WTC11 (cell line): ENCODE measurements around the gene INPP5F. TPM values are rescaled to one million over a fixed set of nuclear protein-coding genes. Genes with fewer than 3 reads are reported as not detected.

ENCODE experiments used
- ATAC-seq: fragments of 200-7000 bp; cut with Tn5 transposase; 2 replicates; pipeline ENCODE4 v1.10.0; 2021; ENCODE audit warnings: mild to moderate bottlenecking, moderate library complexity
- CTCF ChIA-PET: fragments of 300-600 bp; sonication (Branson Sonifier 250); formaldehyde crosslinking; loops from one replicate; lab custom pipeline; 2021; ENCODE audit warnings: antibody characterized with exemption; lab: Charles Lee
- POLR2A ChIA-PET: fragments of 350-600 bp; sonication (Branson Sonifier 250); formaldehyde crosslinking; loops from one replicate; lab custom pipeline; 2021; ENCODE audit warnings: antibody characterized with exemption; lab: Charles Lee
- DNase-seq: peaks from one replicate; pipeline ENCODE4 v3.0.0; 2021; ENCODE audit warnings: low spot score
- H3K27ac Mint-ChIP-seq: 2 replicates; pipeline ENCODE4 v1.8.0; 2021; ENCODE audit warnings: mixed read lengths
- H3K27me3 Mint-ChIP-seq: 2 replicates; pipeline ENCODE4 v1.8.0; 2021; ENCODE audit warnings: low read depth, mild to moderate bottlenecking, moderate library complexity, mixed read lengths
- H3K36me3 Mint-ChIP-seq: 2 replicates; pipeline ENCODE4 v1.8.0; 2021; ENCODE audit warnings: mixed read lengths
- H3K4me1 Mint-ChIP-seq: 2 replicates; pipeline ENCODE4 v1.8.0; 2022; ENCODE audit warnings: mixed read lengths
- H3K4me3 Mint-ChIP-seq: 2 replicates; pipeline ENCODE4 v1.8.0; 2021; ENCODE audit warnings: mild to moderate bottlenecking, moderate library complexity, mixed read lengths
- H3K9me3 Mint-ChIP-seq: 2 replicates; pipeline ENCODE4 v1.8.0; 2021; ENCODE audit warnings: mixed read lengths
- ATF1 ChIP-seq: sonication (generic); formaldehyde crosslinking; IDR thresholded peaks from 2 replicates; pipeline ENCODE4 v1.8.1; 2023; ENCODE audit warnings: mild to moderate bottlenecking, moderate library complexity, missing genetic modification reagents
- CTCF ChIP-seq: fragments of 200-600 bp; IDR thresholded peaks from 2 replicates; pipeline ENCODE4 v1.8.0; 2022; ENCODE audit warnings: antibody characterized with exemption
- ESRRA ChIP-seq: sonication (generic); formaldehyde crosslinking; IDR thresholded peaks from 2 replicates; pipeline ENCODE4 v1.8.1; 2022; ENCODE audit warnings: mild to moderate bottlenecking, missing genetic modification reagents, borderline replicate concordance
- JAZF1 ChIP-seq: fragments of 250-450 bp; sonication (Bioruptor Pico); IDR thresholded peaks from 2 replicates; pipeline ENCODE4 v1.9.0; 2021; ENCODE audit warnings: moderate library complexity, mild to moderate bottlenecking, inconsistent platforms
- JUN ChIP-seq: sonication (generic); formaldehyde crosslinking; IDR thresholded peaks from 2 replicates; pipeline ENCODE4 v1.8.0; 2023; ENCODE audit warnings: mild to moderate bottlenecking, missing genetic modification reagents
- MLX ChIP-seq: sonication (generic); formaldehyde crosslinking; IDR thresholded peaks from 2 replicates; pipeline ENCODE4 v1.8.1; 2023; ENCODE audit warnings: mild to moderate bottlenecking, missing genetic modification reagents, moderate library complexity
- MYBL2 ChIP-seq: sonication (generic); formaldehyde crosslinking; IDR thresholded peaks from 2 replicates; pipeline ENCODE4 v1.8.1; 2023; ENCODE audit warnings: mild to moderate bottlenecking, moderate library complexity, missing genetic modification reagents
- NR3C1 ChIP-seq: sonication (generic); formaldehyde crosslinking; conservative IDR thresholded peaks from 2 replicates; pipeline ENCODE4 v1.8.1; 2023; ENCODE audit warnings: low read depth, mild to moderate bottlenecking, missing genetic modification reagents
- TCF7 ChIP-seq: sonication (generic); formaldehyde crosslinking; IDR thresholded peaks from 2 replicates; pipeline ENCODE4 v1.8.0; 2022; ENCODE audit warnings: mild to moderate bottlenecking, low read depth, missing genetic modification reagents, moderate library complexity
- USF1 ChIP-seq: sonication (generic); formaldehyde crosslinking; IDR thresholded peaks from 2 replicates; pipeline ENCODE4 v1.8.0; 2022; ENCODE audit warnings: mild to moderate bottlenecking, missing genetic modification reagents
- ZBTB21 ChIP-seq: sonication (generic); formaldehyde crosslinking; IDR thresholded peaks from 2 replicates; pipeline ENCODE4 v1.8.1; 2023; ENCODE audit warnings: mild to moderate bottlenecking, missing genetic modification reagents, borderline replicate concordance
- ZNF263 ChIP-seq: sonication (generic); formaldehyde crosslinking; IDR thresholded peaks from 2 replicates; pipeline ENCODE4 v1.8.1; 2022; ENCODE audit warnings: low read depth, mild to moderate bottlenecking, moderate library complexity, missing genetic modification reagents
- ZNF317 ChIP-seq: sonication (generic); formaldehyde crosslinking; IDR thresholded peaks from 2 replicates; pipeline ENCODE4 v1.8.1; 2023; ENCODE audit warnings: low read depth, mild to moderate bottlenecking, moderate library complexity, missing genetic modification reagents, borderline replicate concordance
- ZNF396 ChIP-seq: fragments of 250-450 bp; sonication (Bioruptor Pico); IDR thresholded peaks from 2 replicates; pipeline ENCODE4 v1.8.0; 2021; ENCODE audit warnings: mild to moderate bottlenecking, moderate library complexity, borderline replicate concordance
- ZSCAN18 ChIP-seq: fragments of 250-450 bp; sonication (Bioruptor Pico); IDR thresholded peaks from 2 replicates; pipeline ENCODE4 v2.1.2; 2022; ENCODE audit warnings: mild to moderate bottlenecking, moderate library complexity
- total RNA-seq: library from RNA; stranded (reverse); gene quantifications from 3 replicates; pipeline ENCODE4 v1.2.3, GENCODE V29; 2021
- TF ChIP-seq, protein P1 (sequence below): fragments of 250-450 bp; sonication (Bioruptor Pico); conservative IDR thresholded peaks from 2 replicates; pipeline ENCODE4 v1.9.0; 2021; ENCODE audit warnings: mild to moderate bottlenecking
- TF ChIP-seq, protein P2 (sequence below): sonication (generic); formaldehyde crosslinking; IDR thresholded peaks from 2 replicates; pipeline ENCODE4 v1.8.1; 2022; ENCODE audit warnings: mild to moderate bottlenecking, moderate library complexity, missing genetic modification reagents
- TF ChIP-seq, protein P3 (sequence below): sonication (generic); formaldehyde crosslinking; IDR thresholded peaks from 2 replicates; pipeline ENCODE4 v1.8.0; 2022; ENCODE audit warnings: mild to moderate bottlenecking, missing genetic modification reagents
- TF ChIP-seq, protein P4 (sequence below): sonication (generic); formaldehyde crosslinking; IDR thresholded peaks from 2 replicates; pipeline ENCODE4 v1.8.0; 2023; ENCODE audit warnings: missing genetic modification reagents

Gene INPP5F
- total RNA-seq, 1 experiment from 2014 or later, result 83.3 TPM

GRCh38 chr10:119680050-119680449 lies 45.8 kb upstream of the INPP5F start (continued):
- TF ChIP-seq, protein P1, sequence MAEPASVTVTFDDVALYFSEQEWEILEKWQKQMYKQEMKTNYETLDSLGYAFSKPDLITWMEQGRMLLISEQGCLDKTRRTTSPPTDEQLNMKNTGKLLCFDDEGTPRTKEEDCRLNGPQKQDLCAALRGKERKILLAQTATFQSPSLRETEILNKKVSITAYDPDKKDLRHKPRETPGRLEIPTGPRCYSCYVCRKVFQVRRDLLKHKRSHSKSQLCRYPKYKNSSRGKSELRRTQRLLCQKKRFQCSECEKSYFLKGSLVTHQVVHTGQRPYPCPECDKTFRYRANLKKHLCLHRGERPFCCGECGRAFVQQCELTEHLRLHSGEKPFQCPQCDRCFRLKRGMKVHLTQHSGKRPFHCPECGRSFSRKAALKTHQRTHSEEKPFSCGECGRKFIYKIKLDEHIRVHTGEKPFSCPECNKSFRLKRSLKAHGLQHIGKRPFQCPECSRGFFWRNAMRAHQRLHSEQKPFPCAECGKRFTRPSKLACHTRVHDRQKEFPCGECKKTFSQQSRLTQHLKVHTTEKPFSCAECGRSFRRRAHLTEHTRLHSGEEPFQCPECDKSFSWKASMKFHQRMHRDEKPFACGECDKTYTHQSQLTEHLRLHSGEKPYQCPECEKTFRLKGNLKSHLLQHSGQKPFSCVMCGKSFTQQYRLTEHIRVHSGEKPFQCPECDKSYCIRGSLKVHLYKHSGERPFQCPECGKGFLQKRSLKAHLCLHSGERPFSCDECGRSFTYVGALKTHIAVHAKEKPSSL (CRISPR knock-in tag), result no peak
- TF ChIP-seq ZNF317 (CRISPR knock-in tag) (no peak), JAZF1 (CRISPR knock-in tag) (no peak), ZBTB21 (CRISPR knock-in tag) (no peak), MLX (no peak), NR3C1 (CRISPR knock-in tag) (no peak), ZNF263 (no peak)
- TF ChIP-seq, protein P2, sequence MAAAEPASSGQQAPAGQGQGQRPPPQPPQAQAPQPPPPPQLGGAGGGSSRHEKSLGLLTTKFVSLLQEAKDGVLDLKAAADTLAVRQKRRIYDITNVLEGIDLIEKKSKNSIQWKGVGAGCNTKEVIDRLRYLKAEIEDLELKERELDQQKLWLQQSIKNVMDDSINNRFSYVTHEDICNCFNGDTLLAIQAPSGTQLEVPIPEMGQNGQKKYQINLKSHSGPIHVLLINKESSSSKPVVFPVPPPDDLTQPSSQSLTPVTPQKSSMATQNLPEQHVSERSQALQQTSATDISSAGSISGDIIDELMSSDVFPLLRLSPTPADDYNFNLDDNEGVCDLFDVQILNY (CRISPR knock-in tag), result no peak

GRCh38 chr10:119680650-119681081 lies 45.2 kb upstream of the INPP5F start:
- Mint-ChIP-seq H3K4me3 (no peak overlapping the region), H3K27ac (no peak overlapping the region; the same call in 1 of the 2 replicates), H3K4me1 (0 out of 2 replicates have a peak, but pooled peaks cover 2% of the 10 kb centered on the region), H3K27me3 (no peaks in the 10 kb centered on the region)
- no peak for DNase-seq
- CTCF ChIA-PET, result interaction anchor here (1.3 to 2.0 kb wide), 2 partner anchors 70 to 73 kb away, joined by 3 to 7 read pairs; no protein-coding TSS in a partner anchor
- TF ChIP-seq, protein P3, sequence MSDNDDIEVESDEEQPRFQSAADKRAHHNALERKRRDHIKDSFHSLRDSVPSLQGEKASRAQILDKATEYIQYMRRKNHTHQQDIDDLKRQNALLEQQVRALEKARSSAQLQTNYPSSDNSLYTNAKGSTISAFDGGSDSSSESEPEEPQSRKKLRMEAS (CRISPR knock-in tag), result no peak
- TF ChIP-seq CTCF, result no peak
- no peak for TF ChIP-seq ESRRA
- no peak for TF ChIP-seq ATF1 (CRISPR knock-in tag)
- TF ChIP-seq USF1 (CRISPR knock-in tag), result no peak
- TF ChIP-seq ZSCAN18 (CRISPR knock-in tag), result no peak
- no peak for TF ChIP-seq TCF7 (CRISPR knock-in tag)
- TF ChIP-seq ZNF396 (CRISPR knock-in tag), result no peak
- no peak for TF ChIP-seq MYBL2 (CRISPR knock-in tag)
- no peak for TF ChIP-seq JUN (CRISPR knock-in tag)
- TF ChIP-seq, protein P4, sequence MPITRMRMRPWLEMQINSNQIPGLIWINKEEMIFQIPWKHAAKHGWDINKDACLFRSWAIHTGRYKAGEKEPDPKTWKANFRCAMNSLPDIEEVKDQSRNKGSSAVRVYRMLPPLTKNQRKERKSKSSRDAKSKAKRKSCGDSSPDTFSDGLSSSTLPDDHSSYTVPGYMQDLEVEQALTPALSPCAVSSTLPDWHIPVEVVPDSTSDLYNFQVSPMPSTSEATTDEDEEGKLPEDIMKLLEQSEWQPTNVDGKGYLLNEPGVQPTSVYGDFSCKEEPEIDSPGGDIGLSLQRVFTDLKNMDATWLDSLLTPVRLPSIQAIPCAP (CRISPR knock-in tag), result no peak
- TF ChIP-seq, all 79 proteins: peak for 0
- Mint-ChIP-seq H3K36me3 (peaks cover 13% of the 10 kb centered on the region), H3K9me3 (peaks cover 4% of the 10 kb centered on the region; the same call in 1 of the 2 replicates)
- ATAC-seq, result no peak
- POLR2A ChIA-PET, result interaction anchor here (0.5 kb wide), 1 partner anchor 81 kb away, joined by 4 read pairs; no protein-coding TSS in a partner anchor
